Measurements from ENCODE around the gene ZFYVE28. TPM values are rescaled to one million over a fixed set of nuclear protein-coding genes. Genes with fewer than 3 reads are reported as not detected.
"Not testable (repeated sequence)": the region's sequence is repeated elsewhere in the genome, so short reads cannot be mapped to it uniquely, and the experiment has no call there.

Gene ZFYVE28
- total RNA-seq: 5.6 TPM
- long read RNA-seq, full-length matches to known transcripts: 4 of 34 reads
- long read RNA-seq, partial matches to known transcripts: 12 of 34 reads
- long read RNA-seq, other reads (novel, unspliced or antisense): 18 of 34 reads

- intact Hi-C loops (cut with micrococcal nuclease): no loop called here
- peak within 1 kb of the TSS; percentile 78 for H3K4me3 ChIP-seq
- DNase-seq: no peak
- H3K36me3 ChIP-seq: no peaks in the 10 kb centered on the region
- peaks cover 51% of the 10 kb centered on the region for H3K4me1 ChIP-seq
- peaks cover 39% of the 10 kb centered on the region for H3K27me3 ChIP-seq (ENCODE audit: low read depth)
- H3K27ac ChIP-seq (replicated peaks): peak within 1 kb of the TSS; percentile 78
- no peak for TF ChIP-seq CTCF (IDR thresholded peaks at IDR 0.05; ENCODE audit: borderline replicate concordance)
- H3K9me3 ChIP-seq (replicated peaks): no peaks in the 10 kb centered on the region
These were observed at the start of gene ZFYVE28 for GRCh38 chr4:2417765-2418649. Gene ZFYVE28, minus strand, starts transcription at chr4:2418645. Its CDS starts 322 bp downstream, at chr4:2418323.

- H3K27me3 ChIP-seq (ENCODE audit: low read depth); H3K4me3 ChIP-seq; H3K36me3 ChIP-seq; H3K27ac ChIP-seq (replicated peaks); H3K9me3 ChIP-seq (replicated peaks); DNase-seq; intact Hi-C loops (cut with micrococcal nuclease): not testable (repeated sequence)
- peaks cover 45% of the 10 kb centered on the region for H3K4me1 ChIP-seq
These were observed 47.1 kb upstream of the ZFYVE28 start for GRCh38 chr4:2465544-2465943.

GRCh38 chr4:2465032-2465431 is 46.6 kb upstream of the ZFYVE28 start:
- H3K27ac ChIP-seq (replicated peaks): no peak overlapping the region
- no peaks in the 10 kb centered on the region for H3K27me3 ChIP-seq (ENCODE audit: low read depth)
- no peak for DNase-seq
- intact Hi-C loops (cut with micrococcal nuclease): no loop called here
- no peaks in the 10 kb centered on the region for H3K9me3 ChIP-seq (replicated peaks)
- no peaks in the 10 kb centered on the region for H3K36me3 ChIP-seq
- H3K4me1 ChIP-seq: peaks cover 40% of the 10 kb centered on the region
- H3K4me3 ChIP-seq: no peak overlapping the region
- no peak for TF ChIP-seq CTCF (IDR thresholded peaks at IDR 0.05; ENCODE audit: borderline replicate concordance)

GRCh38 chr4:2462992-2463762 is 44.7 kb upstream of the ZFYVE28 start:
- H3K4me3 ChIP-seq: peak overlapping the region; percentile 74
- peaks cover 13% of the 10 kb centered on the region for H3K27me3 ChIP-seq (ENCODE audit: low read depth)
- DNase-seq: no peak
- peak; percentile 12 for TF ChIP-seq CTCF (IDR thresholded peaks at IDR 0.05; ENCODE audit: borderline replicate concordance)
- H3K9me3 ChIP-seq (replicated peaks): no peaks in the 10 kb centered on the region
- H3K27ac ChIP-seq (replicated peaks): peak overlapping the region; percentile 70
- intact Hi-C loops (cut with micrococcal nuclease): no loop called here
- peaks cover 24% of the 10 kb centered on the region for H3K4me1 ChIP-seq
- no peaks in the 10 kb centered on the region for H3K36me3 ChIP-seq

- H3K27me3 ChIP-seq (ENCODE audit: low read depth): peaks cover 13% of the 10 kb centered on the region
- DNase-seq: peak; percentile 74
- peak overlapping the region; percentile 70 for H3K27ac ChIP-seq (replicated peaks)
- intact Hi-C loops (cut with micrococcal nuclease): no loop called here
- no peaks in the 10 kb centered on the region for H3K9me3 ChIP-seq (replicated peaks)
- TF ChIP-seq CTCF (IDR thresholded peaks at IDR 0.05; ENCODE audit: borderline replicate concordance): peak; percentile 78
- peak overlapping the region; percentile 74 for H3K4me3 ChIP-seq
- H3K36me3 ChIP-seq: no peaks in the 10 kb centered on the region
- H3K4me1 ChIP-seq: peaks cover 17% of the 10 kb centered on the region
These were observed 44.0 kb upstream of the ZFYVE28 start for GRCh38 chr4:2462218-2462991.
